ENCODE data around the gene FRMD5.
"Not testable (repeated sequence)": the region's sequence is repeated elsewhere in the genome, so short reads cannot be mapped to it uniquely, and the experiment has no call there.

The FRMD5 gene

GRCh38 chr15:43887901-43888300, 307.2 kb downstream of the FRMD5 start:
- DNase-seq (ENCODE audit: low read depth in 2 of 2) = no peak

GRCh38 chr15:43886558-43886957, 308.5 kb downstream of the FRMD5 start:
- no peak for DNase-seq (ENCODE audit: low read depth in 2 of 2)

- no peak for DNase-seq (ENCODE audit: low read depth in 2 of 2)
Observed at GRCh38 chr15:43883571-43883970, 311.5 kb downstream of the FRMD5 start.

GRCh38 chr15:43881944-43882343, 313.1 kb downstream of the FRMD5 start:
- DNase-seq (ENCODE audit: low read depth in 2 of 2) = no peak

GRCh38 chr15:43881245-43881644, 313.8 kb downstream of the FRMD5 start:
- DNase-seq (ENCODE audit: low read depth in 2 of 2) = no peak

GRCh38 chr15:43880406-43881194, 314.5 kb downstream of the FRMD5 start:
- DNase-seq (ENCODE audit: low read depth in 2 of 2) = no peak

GRCh38 chr15:43879386-43880355, 315.4 kb downstream of the FRMD5 start:
- DNase-seq (ENCODE audit: low read depth in 2 of 2) = no peak

- DNase-seq (ENCODE audit: low read depth in 2 of 2) = no peak
Observed at GRCh38 chr15:43878446-43878845, 316.6 kb downstream of the FRMD5 start.

- DNase-seq (ENCODE audit: low read depth in 2 of 2) = no peak
Observed at GRCh38 chr15:43877371-43877770, 317.7 kb downstream of the FRMD5 start.

- no peak for DNase-seq (ENCODE audit: low read depth in 2 of 2)
Observed at GRCh38 chr15:43876872-43877271, 318.2 kb downstream of the FRMD5 start.

GRCh38 chr15:43873651-43874050, 321.4 kb downstream of the FRMD5 start:
- no peak for DNase-seq (ENCODE audit: low read depth in 2 of 2)

GRCh38 chr15:43872416-43873020, 322.6 kb downstream of the FRMD5 start:
- no peak for DNase-seq (ENCODE audit: low read depth in 2 of 2)

GRCh38 chr15:43871835-43872234, 323.2 kb downstream of the FRMD5 start:
- no peak for DNase-seq (ENCODE audit: low read depth in 2 of 2)

- DNase-seq (ENCODE audit: low read depth in 2 of 2) = no peak
Observed at GRCh38 chr15:43868406-43868805, 326.7 kb downstream of the FRMD5 start.

- DNase-seq (ENCODE audit: low read depth in 2 of 2) = no peak
Observed at GRCh38 chr15:43867096-43867495, 328.0 kb downstream of the FRMD5 start.

GRCh38 chr15:43866636-43867035, 328.4 kb downstream of the FRMD5 start:
- DNase-seq (ENCODE audit: low read depth in 2 of 2) = not testable (repeated sequence)

GRCh38 chr15:43859546-43859945, 335.5 kb downstream of the FRMD5 start:
- no peak for DNase-seq (ENCODE audit: low read depth in 2 of 2)

GRCh38 chr15:43854801-43855200, 340.3 kb downstream of the FRMD5 start:
- DNase-seq (ENCODE audit: low read depth in 2 of 2) = no peak

GRCh38 chr15:43852607-43853006, 342.5 kb downstream of the FRMD5 start:
- no peak for DNase-seq (ENCODE audit: low read depth in 2 of 2)

- DNase-seq (ENCODE audit: low read depth in 2 of 2) = no peak
Observed at GRCh38 chr15:43851251-43851650, 343.8 kb downstream of the FRMD5 start.

GRCh38 chr15:43845421-43845820, 349.6 kb downstream of the FRMD5 start:
- DNase-seq (ENCODE audit: low read depth in 2 of 2) = no peak

GRCh38 chr15:43832485-43832884, 362.6 kb downstream of the FRMD5 start:
- not testable (repeated sequence) for DNase-seq (ENCODE audit: low read depth in 2 of 2)
